ENCODE data around the gene B3GNT3. TPM values are rescaled to one million over a fixed set of nuclear protein-coding genes. Genes with fewer than 3 reads are reported as not detected.

Gene B3GNT3
- total and polyA plus RNA-seq, 2 of the 8 experiments (the other 6 are each of a cell fraction or from before 2014, with no cell fraction given) = 1.5 TPM

GRCh38 chr19:17765069-17765618 is 29.8 kb upstream of the B3GNT3 start:
- Histone ChIP-seq H3K9me3 (ENCODE audit: insufficient read depth in 2 of 2, low read depth in 1 of 2, low read length in 1 of 2) (no peaks in the 10 kb centered on the region), H3K27ac (ENCODE audit: low read depth, low read length) (no peak overlapping the region), H3K36me3 (ENCODE audit: control insufficient read depth in 2 of 4, insufficient read depth in 4 of 4, low read length in 3 of 4) (peaks cover 0 to 2% (median 0%) of the 10 kb centered on the region in 4 experiments; a peak in 1 of 8 replicates), H3K14ac (ENCODE audit: insufficient read length) (no peak overlapping the region), H3K18ac (ENCODE audit: extremely low read depth, low read length) (no peak overlapping the region), H3K4ac (replicated peaks; ENCODE audit: insufficient read length, low read depth, low read length) (no peak overlapping the region), H2AK5ac (ENCODE audit: low read depth, low read length) (no peak overlapping the region), H4K5ac (ENCODE audit: insufficient read length, low read depth, low read length) (no peak overlapping the region), H3K23ac (ENCODE audit: insufficient read length) (no peak overlapping the region), H4K8ac (ENCODE audit: extremely low read depth, insufficient read depth, low read length) (no peak overlapping the region), H2BK12ac (ENCODE audit: low read depth, low read length) (no peak overlapping the region), H3K9ac (replicated peaks in 1 of 4; ENCODE audit: extremely low read depth in 1 of 4, low read depth in 3 of 4, low read length in 3 of 4) (no peak overlapping the region), H3K27me3 (replicated peaks in 1 of 4; ENCODE audit: control insufficient read depth in 3 of 4, extremely low read depth in 1 of 4, insufficient read depth in 3 of 4, low read length in 3 of 4) (no peaks in the 10 kb centered on the region), H3K79me2 (ENCODE audit: control insufficient read depth in 1 of 2, insufficient read depth in 2 of 2, low read length in 2 of 2) (no peaks in the 10 kb centered on the region), H4K20me1 (replicated peaks in 1 of 2; ENCODE audit: control insufficient read depth in 1 of 2, insufficient read depth in 2 of 2, low read length in 2 of 2) (no peaks in the 10 kb centered on the region), H2AFZ (ENCODE audit: low read length) (no peak overlapping the region), H3K4me2 (ENCODE audit: insufficient read depth in 1 of 2, low read depth in 2 of 2, low read length in 2 of 2) (no peak overlapping the region), H2BK120ac (replicated peaks; ENCODE audit: low read depth, low read length) (no peak overlapping the region), H3K56ac (replicated peaks; ENCODE audit: insufficient read length, low read depth, low read length) (no peak overlapping the region), H3K4me1 (replicated peaks in 1 of 4; ENCODE audit: control insufficient read depth in 3 of 4, insufficient read depth in 4 of 4, low read length in 3 of 4) (peaks cover 0 to 2% (median 0%) of the 10 kb centered on the region in 4 experiments; a peak in 3 of 7 replicates), H3K4me3 (ENCODE audit: extremely low read depth in 1 of 4, insufficient read depth in 2 of 4, low read depth in 3 of 4, low read length in 4 of 4) (no peak overlapping the region), H4K91ac (replicated peaks; ENCODE audit: insufficient read length, low read length) (no peak overlapping the region), H2BK15ac (ENCODE audit: low read length) (no peak overlapping the region), H3K79me1 (ENCODE audit: low read depth, low read length) (no peaks in the 10 kb centered on the region), H3K23me2 (ENCODE audit: low read depth, low read length) (no peaks in the 10 kb centered on the region), H2BK5ac (ENCODE audit: low read depth, low read length) (no peak overlapping the region), H2BK20ac (ENCODE audit: low read length) (no peak overlapping the region)
- WGBS, 2 experiments (ENCODE audit: extremely low coverage in 1 of 2, insufficient coverage in 1 of 2, insufficient read length in 1 of 2, insufficient replicate concordance in 2 of 2, low coverage in 1 of 2, low lambda C conversion rate in 2 of 2, missing lambda C conversion rate in 1 of 2) = 93% methylated on average over 10 of the region's 12 CpGs; no CpG with 5 or more reads in 1 of the 2 experiments
- ChIA-PET POLR2A (ENCODE audit: partially characterized antibody) (no interaction called here), CTCF (ENCODE audit: partially characterized antibody) (interaction anchor here (0.6 to 5.2 kb wide), 5 partner anchors 10 to 62 kb away, joined by 3 to 39 read pairs (median 23); no protein-coding TSS in a partner anchor)
- no peak for FAIRE-seq
- no peak for DNase-seq (ENCODE audit: low read depth in 1 of 2, low spot score in 2 of 2)
- TF ChIP-seq ASH2L (IDR thresholded peaks at IDR 0.05; ENCODE audit: low read length) = no peak
